HUES48 (cell line): ENCODE measurements around the gene COPS2.
"Not testable (repeated sequence)": the region's sequence is repeated elsewhere in the genome, so short reads cannot be mapped to it uniquely, and the experiment has no call there.

Experiments used
- H3K27ac ChIP-seq: one replicate; pipeline ENCODE4 v1.7.0; 2013; ENCODE audit warnings: low read depth, low read length, inconsistent platforms
- H3K27me3 ChIP-seq: 2 replicates; pipeline ENCODE4 v1.6.1; 2013; ENCODE audit warnings: mild to moderate bottlenecking, low read length; ENCODE audit not compliant: control insufficient read depth, insufficient read depth
- H3K36me3 ChIP-seq: 2 replicates; pipeline ENCODE4 v1.6.1; 2013; ENCODE audit warnings: low read length; ENCODE audit not compliant: control insufficient read depth, insufficient read depth
- H3K4me1 ChIP-seq: 2 replicates; pipeline ENCODE4 v1.6.1; 2013; ENCODE audit warnings: mild to moderate bottlenecking, low read length; ENCODE audit not compliant: control insufficient read depth, insufficient read depth
- H3K4me3 ChIP-seq: 2 replicates; pipeline ENCODE4 v1.5.1; 2013; ENCODE audit warnings: mild to moderate bottlenecking, low read depth, low read length
- H3K9ac ChIP-seq: 2 replicates; pipeline ENCODE4 v1.6.1; 2013; ENCODE audit warnings: mild to moderate bottlenecking, low read depth, low read length, moderate library complexity
- H3K9me3 ChIP-seq: 2 replicates; pipeline ENCODE4 v1.6.1; 2013; ENCODE audit warnings: low read length; ENCODE audit not compliant: control insufficient read depth, insufficient read depth

Gene COPS2

DNA sequence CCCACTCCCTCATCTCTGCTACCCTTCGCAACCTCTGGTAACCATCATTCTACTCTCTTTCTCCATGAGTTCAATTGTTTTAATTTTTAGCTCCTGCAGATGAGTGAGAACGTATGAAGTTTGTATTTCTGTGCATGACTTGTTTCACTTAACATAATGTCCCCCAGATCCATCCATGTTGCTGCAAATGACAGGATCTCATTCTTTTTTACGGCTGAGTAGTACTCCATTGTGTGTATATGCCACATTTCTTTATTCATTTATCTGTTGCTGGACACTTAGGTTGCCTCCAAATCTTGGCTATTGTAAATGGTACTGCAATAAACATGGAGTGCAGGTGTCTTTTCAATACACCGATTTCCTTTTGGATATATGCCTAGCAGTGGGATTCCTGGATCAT is 26.7 kb upstream of the COPS2 start:
- Histone ChIP-seq H3K4me3 (no peak overlapping the region), H3K27ac (no peak overlapping the region), H3K36me3 (no peaks in the 10 kb centered on the region), H3K4me1 (peaks cover 12% of the 10 kb centered on the region), H3K27me3 (no peaks in the 10 kb centered on the region), H3K9ac (no peak overlapping the region), H3K9me3 (no peaks in the 10 kb centered on the region)

DNA sequence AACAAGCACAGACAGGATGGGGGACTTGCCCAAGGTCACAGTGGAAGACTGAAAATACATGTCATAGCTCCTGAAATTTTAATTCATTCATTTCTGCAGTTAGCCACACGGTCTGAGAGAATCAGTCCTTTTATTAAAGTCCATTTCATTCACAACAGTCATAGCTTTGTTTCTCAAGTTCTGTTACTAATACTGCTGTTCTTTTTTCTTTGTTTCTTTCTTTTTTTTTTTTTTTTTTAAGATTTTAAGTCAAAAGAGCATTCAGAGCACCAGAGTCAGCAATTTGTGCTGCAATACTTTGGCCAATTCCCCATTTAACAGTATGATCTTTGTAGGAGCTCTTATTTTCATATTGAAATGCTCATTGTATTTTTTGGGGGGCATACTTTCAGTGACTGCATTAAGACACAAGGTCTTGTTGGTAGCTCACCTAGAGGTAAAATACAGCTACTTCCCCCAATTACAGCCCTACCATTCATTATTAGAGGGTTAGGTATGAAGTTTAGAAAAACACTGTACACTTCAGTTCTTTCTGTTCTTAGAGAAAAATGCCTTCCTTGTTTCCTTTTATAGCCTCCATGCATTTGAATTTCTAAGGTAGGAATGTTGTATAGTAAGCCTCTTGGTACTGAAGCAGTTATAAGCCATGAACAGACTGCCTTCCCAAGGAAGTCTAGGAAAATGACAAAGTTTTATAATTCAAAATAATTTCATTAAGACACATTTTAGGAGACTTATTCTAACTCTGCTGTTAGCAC is 24.2 kb upstream of the COPS2 start:
- H3K36me3 ChIP-seq, result no peaks in the 10 kb centered on the region
- H3K27me3 ChIP-seq, result no peaks in the 10 kb centered on the region

DNA sequence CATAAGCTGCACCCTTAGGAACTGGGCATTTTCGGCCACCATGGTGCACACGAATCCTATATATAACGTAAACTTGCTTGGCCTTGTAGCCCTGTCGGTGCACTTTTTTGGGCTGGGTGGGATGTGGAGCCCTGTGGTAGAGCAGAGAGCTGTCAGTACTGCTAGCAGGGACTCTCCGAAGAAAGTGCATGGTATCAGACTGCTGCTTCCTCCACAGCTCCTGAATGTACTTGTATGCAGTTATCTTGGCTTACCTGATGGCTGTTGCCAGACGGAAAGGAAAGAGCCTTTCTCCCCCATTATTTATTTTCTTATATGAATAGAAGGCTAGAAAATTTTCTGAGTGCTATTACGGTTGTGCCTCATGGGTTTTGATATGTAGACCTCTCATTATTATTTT is 23.1 kb upstream of the COPS2 start:
- Histone ChIP-seq H3K27ac (no peak overlapping the region), H3K27me3 (no peaks in the 10 kb centered on the region), H3K9me3 (peaks cover 8% of the 10 kb centered on the region; the same call in 1 of the 2 replicates), H3K36me3 (no peaks in the 10 kb centered on the region), H3K4me3 (no peak overlapping the region), H3K9ac (no peak overlapping the region), H3K4me1 (peaks cover 12% of the 10 kb centered on the region)

More for the DNA sequence above, 24.2 kb upstream of the COPS2 start:
- no peak overlapping the region for H3K4me3 ChIP-seq
- H3K27ac ChIP-seq, result no peak overlapping the region
- no peak overlapping the region; the same call in 1 of the 2 replicates for H3K9ac ChIP-seq
- peaks cover 12% of the 10 kb centered on the region for H3K4me1 ChIP-seq
- peaks cover 8% of the 10 kb centered on the region; the same call in 1 of the 2 replicates for H3K9me3 ChIP-seq

DNA sequence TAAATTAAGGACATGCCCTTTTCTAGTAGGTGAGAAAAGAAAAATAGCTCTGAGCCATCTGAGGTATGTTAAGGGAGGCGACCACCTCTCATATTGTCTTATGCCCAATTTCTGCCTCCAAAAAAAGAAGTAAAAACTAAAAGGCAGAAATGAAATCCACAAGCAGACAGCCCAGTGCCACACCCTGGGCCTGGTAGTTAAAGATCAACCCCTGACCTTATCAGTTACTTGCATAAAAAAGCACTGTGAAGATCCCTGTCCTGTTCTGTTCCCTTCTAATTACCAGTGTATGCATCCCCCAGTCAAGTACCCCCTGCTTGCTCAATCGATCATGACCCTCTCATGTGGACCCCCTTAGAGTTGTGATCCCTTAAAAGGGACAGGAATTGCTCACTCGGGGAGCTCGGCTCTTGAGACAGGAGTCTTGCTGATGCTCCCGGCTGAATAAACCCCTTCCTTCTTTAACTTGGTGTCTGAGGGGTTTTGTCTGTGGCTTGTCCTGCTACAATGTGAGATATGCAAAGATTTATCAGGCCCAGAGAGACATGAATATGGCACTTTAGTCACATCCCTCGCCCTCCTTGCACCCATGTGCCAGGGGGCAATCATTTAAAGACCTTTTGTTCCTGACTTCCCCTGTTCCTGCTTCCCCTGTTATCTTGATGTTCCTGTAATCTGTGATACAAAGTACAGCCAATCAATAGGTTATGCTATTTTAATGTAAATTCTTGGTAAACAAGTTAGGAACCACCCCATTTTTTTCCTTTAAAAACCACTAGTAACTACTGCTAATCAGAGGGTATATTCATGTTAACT is 20.4 kb upstream of the COPS2 start:
- H3K36me3 ChIP-seq, H3K4me3 ChIP-seq, H3K9me3 ChIP-seq, H3K9ac ChIP-seq, H3K27ac ChIP-seq, H3K27me3 ChIP-seq: not testable (repeated sequence)
- peaks cover 13% of the 10 kb centered on the region for H3K4me1 ChIP-seq

DNA sequence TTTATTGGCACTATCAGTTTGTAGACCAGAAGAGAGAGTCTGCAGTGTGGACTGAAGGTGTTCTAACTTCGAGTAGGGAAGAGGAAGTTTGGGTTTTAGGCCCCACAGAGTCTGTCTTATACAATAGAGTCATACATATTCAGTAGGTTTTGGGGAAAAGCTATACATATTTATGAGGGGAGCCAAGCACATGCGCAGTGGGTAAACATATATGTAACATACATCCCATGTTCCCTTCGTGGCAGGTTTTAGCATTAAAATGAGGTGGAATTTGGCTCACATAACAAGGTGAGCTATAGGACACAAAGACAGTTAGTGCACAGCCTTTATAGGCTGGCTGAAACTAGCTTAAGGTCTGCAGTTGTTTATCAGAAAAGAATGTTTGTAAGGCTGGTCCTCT is 19.5 kb upstream of the COPS2 start:
- peaks cover 8% of the 10 kb centered on the region; the same call in 1 of the 2 replicates for H3K9me3 ChIP-seq
- H3K9ac ChIP-seq, result no peak overlapping the region
- no peak overlapping the region for H3K4me3 ChIP-seq
- H3K27me3 ChIP-seq, result no peaks in the 10 kb centered on the region
- H3K27ac ChIP-seq, result no peak overlapping the region
- peaks cover 8% of the 10 kb centered on the region for H3K4me1 ChIP-seq
- no peaks in the 10 kb centered on the region for H3K36me3 ChIP-seq

DNA sequence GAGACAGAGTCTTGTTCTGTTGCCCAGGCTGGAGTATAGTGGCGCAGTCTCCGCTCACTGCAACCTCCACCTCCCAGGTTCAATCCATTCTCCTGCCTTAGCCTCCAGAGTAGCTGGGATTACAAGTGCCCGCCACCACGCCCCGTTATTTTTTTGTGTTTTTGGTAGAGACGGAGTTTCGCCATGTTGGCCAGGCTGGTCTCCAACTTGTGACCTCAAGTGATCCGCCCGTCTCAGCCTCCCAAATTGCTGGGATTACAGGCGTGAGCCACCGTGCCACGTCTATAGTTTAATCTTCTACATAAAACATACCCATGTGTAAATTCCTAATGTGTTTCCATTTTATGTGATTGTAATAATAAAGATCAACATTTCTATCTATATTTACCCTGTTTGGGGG is 16.4 kb upstream of the COPS2 start:
- no peak overlapping the region for H3K4me3 ChIP-seq
- no peak overlapping the region for H3K9ac ChIP-seq
- no peaks in the 10 kb centered on the region for H3K36me3 ChIP-seq
- H3K27me3 ChIP-seq, result peaks cover 7% of the 10 kb centered on the region; the same call in 1 of the 2 replicates
- H3K27ac ChIP-seq, result no peak overlapping the region
- H3K4me1 ChIP-seq, result peaks cover 7% of the 10 kb centered on the region; the same call in 1 of the 2 replicates
- H3K9me3 ChIP-seq, result peaks cover 8% of the 10 kb centered on the region; the same call in 1 of the 2 replicates

DNA sequence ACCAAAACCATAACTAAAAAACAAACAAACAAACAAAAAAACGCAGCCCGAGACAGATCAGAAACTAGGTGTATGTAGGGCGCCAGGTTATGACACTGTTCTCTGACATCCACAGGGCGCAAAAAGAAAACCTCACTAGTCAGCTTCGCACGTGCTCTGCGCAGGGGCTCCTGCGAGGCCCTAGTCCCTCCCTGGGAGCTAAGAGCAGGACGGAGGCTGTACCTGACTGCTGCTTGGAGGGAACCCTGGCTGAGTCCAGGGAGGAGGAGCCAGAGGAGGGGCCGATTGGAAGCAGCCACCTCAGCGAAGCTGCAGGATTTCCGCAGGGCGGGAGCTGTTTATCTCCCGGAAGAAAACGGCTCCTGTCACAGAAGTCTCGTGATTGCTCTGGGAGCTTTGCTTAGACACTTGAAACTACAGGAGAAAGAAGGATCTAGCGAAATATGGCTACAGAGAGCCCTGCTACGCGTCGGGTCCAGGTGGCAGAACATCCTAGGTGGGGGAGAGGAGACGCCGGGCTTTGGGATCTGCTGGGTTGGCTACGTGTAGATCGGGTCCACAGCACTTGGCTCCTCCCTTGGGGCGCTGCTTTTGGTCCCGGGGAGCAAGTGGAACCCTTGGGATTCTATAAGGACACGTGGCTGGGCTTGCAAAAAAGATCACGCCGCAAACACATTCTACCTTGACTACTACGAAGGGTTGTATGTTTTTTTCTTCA is 14.6 kb upstream of the COPS2 start, which contains the start of gene GALK2:
TSS of gene GALK2 (plus strand) at position 368 of the 718 bp plus-strand sequence. CDS start at position 444, 76 bp downstream.
- Histone ChIP-seq H3K4me1 (peaks cover 7% of the 10 kb centered on the region; the same call in 1 of the 2 replicates), H3K9me3 (0 out of 2 replicates have a peak, but pooled peaks cover 3% of the 10 kb centered on the region), H3K27ac (no peak within 1 kb of the TSS), H3K27me3 (peaks cover 7% of the 10 kb centered on the region; the same call in 1 of the 2 replicates), H3K9ac (peak within 1 kb of the TSS; percentile 75), H3K36me3 (no peaks in the 10 kb centered on the region), H3K4me3 (peak within 1 kb of the TSS; percentile 80)

DNA sequence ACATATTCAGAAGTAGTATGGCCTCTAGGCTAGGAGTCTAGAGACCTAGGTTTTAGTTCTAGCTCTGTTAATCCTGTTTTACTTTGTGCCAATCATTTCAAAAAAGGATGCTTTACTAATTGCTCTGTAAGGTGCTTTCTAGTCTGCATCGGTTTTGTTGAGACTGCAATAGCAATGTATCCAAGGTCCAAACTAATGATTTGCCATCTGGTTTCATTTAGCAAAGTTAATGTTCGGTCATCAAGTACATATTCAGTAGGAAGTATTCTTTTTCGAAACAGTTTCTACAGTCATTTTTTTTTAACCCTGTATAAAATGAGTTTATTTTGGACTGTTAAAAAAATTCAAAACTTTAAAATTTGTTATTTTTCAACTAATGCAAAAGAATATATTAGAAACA is 12.6 kb upstream of the COPS2 start:
- Histone ChIP-seq H3K27me3 (peaks cover 7% of the 10 kb centered on the region; the same call in 1 of the 2 replicates), H3K4me3 (no peak overlapping the region), H3K9me3 (no peaks in the 10 kb centered on the region), H3K9ac (no peak overlapping the region), H3K4me1 (peaks cover 7% of the 10 kb centered on the region; the same call in 1 of the 2 replicates), H3K27ac (no peak overlapping the region), H3K36me3 (no peaks in the 10 kb centered on the region)

DNA sequence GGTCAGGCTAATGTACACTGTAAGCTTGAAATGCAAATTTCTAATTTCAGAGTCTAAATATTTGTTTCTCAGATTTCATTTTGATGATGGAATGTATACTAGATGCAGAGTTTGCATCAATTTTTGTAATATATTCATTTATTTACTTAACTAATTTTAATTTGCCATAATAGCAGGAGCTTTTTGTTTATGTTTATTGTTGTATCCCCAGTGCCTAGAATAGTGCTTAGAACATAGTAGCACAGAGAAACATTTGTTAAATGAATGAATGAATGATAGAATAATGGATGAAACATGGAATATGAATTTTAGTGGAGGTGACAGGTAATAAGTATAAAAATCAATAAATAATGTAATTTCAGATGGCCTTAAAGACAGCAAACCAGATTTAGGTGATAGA is 9.5 kb upstream of the COPS2 start:
- no peak overlapping the region for H3K9ac ChIP-seq
- H3K36me3 ChIP-seq, result no peaks in the 10 kb centered on the region
- no peak overlapping the region for H3K4me3 ChIP-seq
- no peak overlapping the region for H3K27ac ChIP-seq
- 0 out of 2 replicates have a peak, but pooled peaks cover 3% of the 10 kb centered on the region for H3K4me1 ChIP-seq
- H3K27me3 ChIP-seq, result peaks cover 7% of the 10 kb centered on the region; the same call in 1 of the 2 replicates
- H3K9me3 ChIP-seq, result no peaks in the 10 kb centered on the region

DNA sequence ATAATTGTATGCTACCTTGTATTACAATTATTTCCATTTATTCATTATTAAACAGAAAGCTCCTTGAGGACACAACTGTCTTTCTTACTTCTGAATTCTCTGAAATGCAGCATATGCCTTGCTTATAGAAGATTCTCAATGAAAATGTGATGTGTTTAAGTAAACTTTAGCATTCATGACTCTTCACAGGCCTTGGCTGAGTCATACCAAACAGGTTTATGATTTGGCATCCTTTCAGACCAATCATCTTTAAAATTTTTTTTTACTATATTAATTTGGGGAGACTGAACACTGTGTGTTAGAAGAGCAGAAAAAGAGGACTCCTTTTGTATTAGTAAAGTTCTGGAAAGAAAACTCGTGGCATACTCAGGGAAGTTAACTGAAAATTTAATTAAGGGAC is 8.3 kb upstream of the COPS2 start:
- no peak overlapping the region for H3K4me3 ChIP-seq
- H3K9ac ChIP-seq, result no peak overlapping the region
- no peaks in the 10 kb centered on the region for H3K27me3 ChIP-seq
- H3K9me3 ChIP-seq, result no peaks in the 10 kb centered on the region
- H3K36me3 ChIP-seq, result no peaks in the 10 kb centered on the region
- no peaks in the 10 kb centered on the region for H3K4me1 ChIP-seq
- no peak overlapping the region for H3K27ac ChIP-seq
